GM12878 (cell line): Measurements from ENCODE around the gene ARFGAP3. TPM values are rescaled to one million over a fixed set of nuclear protein-coding genes. Genes with fewer than 3 reads are reported as not detected.

Source experiments
- ATAC-seq: fragments of 200-7000 bp; cut with Tn5 transposase; 3 replicates; pipeline ENCODE4 v1.9.1; 2020; ENCODE audit warnings: mild to moderate bottlenecking, moderate library complexity
- BruUV-seq: library from RNA; stranded (reverse); fragments of 400-500 nt; replicated peaks from 2 replicates; lab custom pipeline; 2021; lab: Mats Ljungman, UMichigan
- CTCF ChIA-PET: fragments of 300-600 bp; sonication (Branson Sonifier 250); formaldehyde crosslinking; extraction: SDS; loops from one replicate; lab custom pipeline; 2021; ENCODE audit warnings: inconsistent platforms; lab: Yijun Ruan, JAX
- POLR2A ChIA-PET: fragments of 350-600 bp; formaldehyde crosslinking; extraction: SDS; loops from one replicate; lab custom pipeline; 2021; ENCODE audit warnings: inconsistent platforms; lab: Charles Lee
- RAD21 ChIA-PET: fragments of 300-600 bp; sonication (Branson Sonifier 250); formaldehyde crosslinking; loops from one replicate; lab custom pipeline; 2023; ENCODE audit warnings: antibody characterized with exemption; ENCODE audit not compliant: unreplicated experiment; lab: Charles Lee
- SMC1A ChIA-PET: fragments of 300-600 bp; sonication (Branson Sonifier 250); formaldehyde crosslinking; loops from one replicate; lab custom pipeline; 2023; ENCODE audit not compliant: unreplicated experiment, uncharacterized antibody; lab: Charles Lee
- DNase-seq: peaks from one replicate; pipeline ENCODE4 v3.0.0-alpha.2; 2011; ENCODE audit warnings: low read depth, low spot score
- FAIRE-seq: peaks from 3 replicates; lab custom pipeline; 2011; peaks lifted over from hg19 to GRCh38; lab: Jason Lieb, UNC
- H2AFZ ChIP-seq: 2 replicates; pipeline ENCODE4 v1.6.0; 2011; ENCODE audit warnings: low read depth, low read length, control low read depth; ENCODE audit not compliant: control insufficient read depth
- H3K27ac ChIP-seq: 2 replicates; pipeline ENCODE4 v1.5.1; 2011; ENCODE audit warnings: control low read depth; ENCODE audit not compliant: control insufficient read depth, insufficient read depth
- H3K27me3 ChIP-seq, 2 experiments: replicated peaks in 1 of 2; 2 replicates each; pipeline versions ENCODE4 v1.6.0 to v1.6.1; 2011; ENCODE audit warnings: low read length in 1 of 2; ENCODE audit not compliant: control insufficient read depth in 2 of 2, insufficient read depth in 2 of 2
- H3K36me3 ChIP-seq, 2 experiments: 2 replicates each; pipeline ENCODE4 v1.5.1; 2011; ENCODE audit warnings: low read length in 1 of 2; ENCODE audit not compliant: control insufficient read depth in 2 of 2, insufficient read depth in 2 of 2
- H3K4me1 ChIP-seq: 2 replicates; pipeline ENCODE4 v1.6.1; 2011; ENCODE audit warnings: mild to moderate bottlenecking, low read length, moderate library complexity, mixed read lengths; ENCODE audit not compliant: control insufficient read depth, insufficient read depth
- H3K4me2 ChIP-seq: 2 replicates; pipeline ENCODE4 v1.6.0; 2011; ENCODE audit warnings: control low read depth; ENCODE audit not compliant: control insufficient read depth, insufficient read depth
- H3K4me3 ChIP-seq: fragments of 200-600 bp; sonication (generic); 2 replicates; pipeline ENCODE4 v1.5.1; 2016
- H3K79me2 ChIP-seq: 2 replicates; pipeline ENCODE4 v1.6.0; 2011; ENCODE audit warnings: low read length; ENCODE audit not compliant: control insufficient read depth, insufficient read depth
- H3K9ac ChIP-seq: 2 replicates; pipeline ENCODE4 v1.8.0; 2011; ENCODE audit warnings: low read length, control low read depth, mixed read lengths; ENCODE audit not compliant: control insufficient read depth, insufficient read depth
- H3K9me3 ChIP-seq: replicated peaks from 3 replicates; pipeline ENCODE4 v1.5.1; 2011; ENCODE audit warnings: mild to moderate bottlenecking, low read length; ENCODE audit not compliant: control insufficient read depth, insufficient read depth
- H4K20me1 ChIP-seq: 2 replicates; pipeline ENCODE4 v1.6.0; 2011; ENCODE audit not compliant: control insufficient read depth, insufficient read depth
- RELA ChIP-seq: fragments of 450-650 bp; IDR thresholded peaks from 2 replicates; pipeline ENCODE4 v1.8.0; 2014; ENCODE audit warnings: borderline replicate concordance; ENCODE audit not compliant: partially characterized antibody
- TCF7 ChIP-seq: IDR thresholded peaks from 2 replicates; pipeline ENCODE4 v1.6.1; 2014; ENCODE audit warnings: antibody characterized with exemption, borderline replicate concordance
- WGBS: methylation state at CpG from one replicate; pipeline ENCODE4 v1.1.6; 2016; ENCODE audit warnings: low lambda C conversion rate; ENCODE audit not compliant: insufficient replicate concordance, insufficient coverage; ENCODE audit errors: missing lambda C conversion rate; 5-methylcytosine and 5-hydroxymethylcytosine counted together
- in situ Hi-C: fragments of 300-500 bp; cut with MboI; formaldehyde crosslinking; loops from 9 replicates; pipeline ENCODE4 v1.14.3; 2018; ENCODE audit warnings: mixed read lengths
- intact Hi-C: fragments of 100-400 bp; cut with micrococcal nuclease; formaldehyde crosslinking; loops from one replicate; pipeline ENCODE4 v1.14.2; 2022; ENCODE audit not compliant: unreplicated experiment
- polyA plus RNA-seq, 11 experiments: library from polyadenylated mRNA; depleted of rRNA in 4 of 11; unstranded in 6 of 11; stranded (reverse) in 5 of 11; fragments of >200 nt; fragmentation: Nextera tagmentation in 4 of 11; fragmentation: Illumina TruSeq in 1 of 11; extraction: Ambion mirVana in 4 of 11; extraction: Trizol in 1 of 11; gene quantifications; 1 replicate in 1 of 11; 2 replicates in 10 of 11; pipeline versions ENCODE4 v1.2.1 to v1.2.3, GENCODE V29; 2011 to 2016; ENCODE audit warnings: inconsistent platforms in 2 of 11, missing spikeins in 2 of 11, low read depth in 1 of 11
- total RNA-seq, 4 experiments: library from RNA; depleted of rRNA in 3 of 4; stranded (reverse); fragments of >200 nt in 3 of 4; fragmentation: Illumina TruSeq in 1 of 4; extraction: Trizol in 1 of 4; gene quantifications; 2 replicates each; pipeline versions ENCODE4 v1.2.1 to v1.2.3, GENCODE V29; 2013 to 2021
- TF ChIP-seq, protein P1 (sequence below): fragments of 450-650 bp; IDR thresholded peaks from 2 replicates; pipeline ENCODE4 v1.6.1; 2017; ENCODE audit warnings: mild to moderate bottlenecking, moderate library complexity
- TF ChIP-seq, protein P2 (sequence below): IDR thresholded peaks from 2 replicates; pipeline ENCODE4 v1.6.1; 2011; ENCODE audit warnings: borderline replicate concordance, low read depth, mild to moderate bottlenecking, moderate library complexity, mixed read lengths, low read length; ENCODE audit not compliant: insufficient read depth; ENCODE audit errors: extremely low read length

Gene ARFGAP3
- total and polyA plus RNA-seq, 10 of the 15 experiments (the other 5 are each of a cell fraction or from before 2014, with no cell fraction given): 29.7 to 50.8 (median 39.5) TPM

DNA sequence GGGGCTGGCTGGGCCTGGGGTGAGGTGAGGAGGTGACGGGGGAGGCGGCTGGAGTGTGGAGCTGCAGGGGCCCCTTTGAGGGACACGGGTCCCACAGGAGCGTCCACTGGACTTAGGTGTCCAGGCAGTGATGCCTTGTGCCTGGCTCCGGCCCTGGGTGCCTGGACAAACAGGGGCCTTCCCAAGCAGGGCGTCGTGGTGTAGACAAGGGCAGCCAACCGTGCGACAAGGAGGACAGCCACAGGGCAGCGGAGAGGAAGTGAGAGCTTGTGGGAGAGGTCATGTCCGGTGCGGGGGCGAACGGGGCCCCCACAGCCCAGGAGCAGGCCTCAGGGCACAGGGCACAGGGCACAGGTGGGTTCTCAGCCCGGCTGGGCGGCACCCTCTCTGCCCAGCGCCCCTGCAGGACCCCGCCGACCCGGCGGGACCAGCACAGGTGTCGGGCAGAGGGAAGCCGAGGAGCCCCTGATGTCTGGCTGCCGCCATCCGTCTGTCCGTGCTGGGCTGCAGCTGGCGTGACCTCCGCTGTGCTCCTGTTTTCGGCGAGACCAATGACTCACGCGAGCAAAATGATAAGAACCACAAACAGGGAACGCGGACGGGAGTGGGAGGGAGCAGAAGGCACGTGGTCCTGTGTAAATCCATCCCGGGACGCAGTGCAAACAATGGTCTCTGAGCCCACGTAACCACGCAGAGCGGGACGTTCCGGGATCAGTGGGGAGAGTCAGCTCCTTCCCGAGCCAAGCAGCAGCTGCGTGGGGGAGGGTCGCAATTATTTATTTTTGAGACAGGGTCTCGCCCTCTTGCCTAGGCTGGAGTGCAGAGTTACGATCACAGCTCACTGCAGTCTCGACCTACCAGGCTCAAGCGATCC is 87.3 kb downstream of the ARFGAP3 start (continued):
- TF ChIP-seq, protein P1, sequence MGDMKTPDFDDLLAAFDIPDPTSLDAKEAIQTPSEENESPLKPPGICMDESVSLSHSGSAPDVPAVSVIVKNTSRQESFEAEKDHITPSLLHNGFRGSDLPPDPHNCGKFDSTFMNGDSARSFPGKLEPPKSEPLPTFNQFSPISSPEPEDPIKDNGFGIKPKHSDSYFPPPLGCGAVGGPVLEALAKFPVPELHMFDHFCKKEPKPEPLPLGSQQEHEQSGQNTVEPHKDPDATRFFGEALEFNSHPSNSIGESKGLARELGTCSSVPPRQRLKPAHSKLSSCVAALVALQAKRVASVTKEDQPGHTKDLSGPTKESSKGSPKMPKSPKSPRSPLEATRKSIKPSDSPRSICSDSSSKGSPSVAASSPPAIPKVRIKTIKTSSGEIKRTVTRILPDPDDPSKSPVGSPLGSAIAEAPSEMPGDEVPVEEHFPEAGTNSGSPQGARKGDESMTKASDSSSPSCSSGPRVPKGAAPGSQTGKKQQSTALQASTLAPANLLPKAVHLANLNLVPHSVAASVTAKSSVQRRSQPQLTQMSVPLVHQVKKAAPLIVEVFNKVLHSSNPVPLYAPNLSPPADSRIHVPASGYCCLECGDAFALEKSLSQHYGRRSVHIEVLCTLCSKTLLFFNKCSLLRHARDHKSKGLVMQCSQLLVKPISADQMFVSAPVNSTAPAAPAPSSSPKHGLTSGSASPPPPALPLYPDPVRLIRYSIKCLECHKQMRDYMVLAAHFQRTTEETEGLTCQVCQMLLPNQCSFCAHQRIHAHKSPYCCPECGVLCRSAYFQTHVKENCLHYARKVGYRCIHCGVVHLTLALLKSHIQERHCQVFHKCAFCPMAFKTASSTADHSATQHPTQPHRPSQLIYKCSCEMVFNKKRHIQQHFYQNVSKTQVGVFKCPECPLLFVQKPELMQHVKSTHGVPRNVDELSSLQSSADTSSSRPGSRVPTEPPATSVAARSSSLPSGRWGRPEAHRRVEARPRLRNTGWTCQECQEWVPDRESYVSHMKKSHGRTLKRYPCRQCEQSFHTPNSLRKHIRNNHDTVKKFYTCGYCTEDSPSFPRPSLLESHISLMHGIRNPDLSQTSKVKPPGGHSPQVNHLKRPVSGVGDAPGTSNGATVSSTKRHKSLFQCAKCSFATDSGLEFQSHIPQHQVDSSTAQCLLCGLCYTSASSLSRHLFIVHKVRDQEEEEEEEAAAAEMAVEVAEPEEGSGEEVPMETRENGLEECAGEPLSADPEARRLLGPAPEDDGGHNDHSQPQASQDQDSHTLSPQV: no peak
- no peak for TF ChIP-seq TCF7

DNA sequence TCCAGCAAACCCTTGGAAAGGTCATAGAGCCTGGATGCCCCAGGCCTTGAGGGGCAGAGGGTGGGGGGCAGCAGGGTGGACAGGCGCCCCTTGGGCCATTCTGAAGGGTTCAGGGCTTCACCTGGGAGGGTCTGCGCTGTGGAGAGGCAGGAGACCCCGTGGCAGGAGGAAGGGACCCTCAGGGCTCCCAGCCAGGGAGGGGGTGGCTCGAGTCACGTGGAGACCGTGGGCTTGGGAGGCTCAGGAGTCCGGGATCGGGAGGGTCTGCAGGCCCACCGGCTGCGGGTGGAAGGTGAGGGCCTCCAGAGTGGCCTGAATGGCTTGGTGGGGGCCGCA is 87.9 kb downstream of the ARFGAP3 start:
- intact Hi-C loops: loop anchor here (5.0 kb wide), 1 partner anchor 107 kb away; no protein-coding TSS in a partner anchor
- SMC1A ChIA-PET: interaction anchor here (1.8 to 2.7 kb wide), 2 partner anchors 17 to 52 kb away, joined by 5 to 12 read pairs; no protein-coding TSS in a partner anchor
- H3K79me2 ChIP-seq: no peaks in the 10 kb centered on the region

More for the DNA sequence above, 87.9 kb downstream of the ARFGAP3 start:
- no peak for FAIRE-seq
- no TSS peak for BruUV-seq
- ChIA-PET RAD21 (interaction anchor here (1.6 to 3.0 kb wide), 2 partner anchors 52 to 106 kb away, joined by 5 to 14 read pairs; no protein-coding TSS in a partner anchor), POLR2A (interaction anchor here (1.0 to 1.5 kb wide), 2 partner anchors 17 to 52 kb away, joined by 4 to 14 read pairs; no protein-coding TSS in a partner anchor), CTCF (interaction anchor here (1.2 to 1.4 kb wide), 3 partner anchors 10 to 109 kb away, joined by 3 to 4 read pairs (median 3); no protein-coding TSS in a partner anchor)
- Histone ChIP-seq H3K4me2 (peak overlapping the region; percentile 97), H3K4me1 (peaks cover 49% of the 10 kb centered on the region), H4K20me1 (no peaks in the 10 kb centered on the region), H2AFZ (no peak overlapping the region), H3K9me3 (no peaks in the 10 kb centered on the region), H3K4me3 (no peak overlapping the region), H3K36me3 (no peaks in the 10 kb centered on the region), H3K27ac (peak overlapping the region; percentile 70), H3K27me3 (no peaks in the 10 kb centered on the region; a peak in 1 of 4 replicates), H3K9ac (peak overlapping the region; percentile 27; the same call in 1 of the 2 replicates)
- WGBS: 42% methylated on average over 11 of the region's 11 CpGs
- no peak for ATAC-seq
- DNase-seq: no peak
- TF ChIP-seq, protein P2, sequence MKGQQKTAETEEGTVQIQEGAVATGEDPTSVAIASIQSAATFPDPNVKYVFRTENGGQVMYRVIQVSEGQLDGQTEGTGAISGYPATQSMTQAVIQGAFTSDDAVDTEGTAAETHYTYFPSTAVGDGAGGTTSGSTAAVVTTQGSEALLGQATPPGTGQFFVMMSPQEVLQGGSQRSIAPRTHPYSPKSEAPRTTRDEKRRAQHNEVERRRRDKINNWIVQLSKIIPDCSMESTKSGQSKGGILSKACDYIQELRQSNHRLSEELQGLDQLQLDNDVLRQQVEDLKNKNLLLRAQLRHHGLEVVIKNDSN: peak; percentile 32
- TF ChIP-seq RELA: no peak
- in situ Hi-C loops: no loop called here
